Kidney glomerular epithelial cell (primary cell): ENCODE measurements around the gene FXYD7.
"Not testable (repeated sequence)": the region's sequence is repeated elsewhere in the genome, so short reads cannot be mapped to it uniquely, and the experiment has no call there.

Experiments
- DNase-seq: peaks from one replicate; lab custom pipeline; 2025; lab: John Stamatoyannopoulos, UW

FXYD7 gene

GRCh38 chr19:35165200-35166058 lies 22.4 kb downstream of the FXYD7 start:
- no peak for DNase-seq

- DNase-seq = no peak
Measured at GRCh38 chr19:35166100-35167063, 23.3 kb downstream of the FXYD7 start.

GRCh38 chr19:35167251-35168119 lies 24.4 kb downstream of the FXYD7 start:
- no peak for DNase-seq

- no peak for DNase-seq
Measured at GRCh38 chr19:35168196-35168595, 25.1 kb downstream of the FXYD7 start.

DNA sequence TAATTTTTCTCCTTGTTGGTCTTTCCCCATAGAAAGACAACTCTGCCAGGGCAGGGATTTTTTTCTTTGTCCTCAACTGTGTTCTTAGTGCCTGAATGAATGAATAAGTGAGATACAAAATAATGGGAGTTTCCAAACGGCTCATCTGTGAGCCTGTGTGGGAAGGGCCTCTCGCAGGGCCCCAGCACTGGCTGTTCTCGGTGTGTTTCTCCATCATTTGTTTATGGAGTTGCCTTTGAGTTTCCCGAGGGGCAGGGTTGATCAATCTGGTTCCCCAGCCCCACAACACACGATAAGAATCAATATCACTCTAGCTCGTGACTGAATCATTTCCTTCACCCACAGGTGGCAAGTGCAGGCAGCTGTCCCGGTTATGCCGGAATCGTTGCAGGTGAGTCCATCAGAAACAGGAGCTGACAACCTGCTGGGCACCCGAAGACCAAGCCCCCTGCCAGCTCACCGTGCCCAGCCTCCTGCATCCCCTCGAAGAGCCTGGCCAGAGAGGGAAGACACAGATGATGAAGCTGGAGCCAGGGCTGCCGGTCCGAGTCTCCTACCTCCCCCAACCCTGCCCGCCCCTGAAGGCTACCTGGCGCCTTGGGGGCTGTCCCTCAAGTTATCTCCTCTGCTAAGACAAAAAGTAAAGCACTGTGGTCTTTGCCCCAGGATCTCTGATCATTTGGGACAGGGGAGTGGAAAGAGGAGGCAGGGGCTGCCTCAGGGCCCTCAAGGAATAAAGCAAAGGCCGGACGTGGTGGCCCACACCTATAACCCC lies 26.4 kb downstream of the FXYD7 start:
- no peak for DNase-seq

DNA sequence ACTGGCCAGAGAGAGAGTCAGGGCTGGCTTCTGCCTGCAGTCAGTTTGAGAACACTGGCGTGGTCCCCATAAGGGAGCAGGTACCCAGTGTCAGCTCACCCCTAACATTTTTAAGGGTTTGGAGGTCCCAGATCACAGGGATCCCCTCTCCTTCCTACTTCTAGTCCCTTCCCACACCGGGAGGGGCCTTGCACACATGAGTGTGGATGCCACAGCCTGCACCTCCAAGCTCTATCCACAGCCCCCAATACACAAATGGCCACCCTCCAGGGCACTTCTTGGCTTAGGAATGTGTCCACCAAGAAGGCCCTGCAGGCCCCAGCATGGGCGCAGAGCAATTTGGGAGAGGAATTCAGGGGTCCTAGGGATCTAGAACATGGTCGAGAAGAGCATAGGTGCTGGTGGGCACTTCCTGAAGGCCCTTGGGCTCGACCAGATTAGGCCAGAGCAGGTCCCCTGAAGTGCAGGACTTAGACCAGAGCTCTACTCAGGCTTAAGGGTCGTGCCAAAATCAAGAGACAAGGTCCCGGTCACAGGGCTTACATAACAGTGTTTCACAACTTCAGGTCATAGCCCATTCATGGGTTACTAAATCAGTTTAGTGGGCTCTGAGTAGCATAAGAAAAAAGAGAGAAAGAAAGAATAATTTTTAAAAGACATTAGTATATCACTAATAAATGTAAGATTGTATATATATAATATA lies 27.5 kb downstream of the FXYD7 start:
- no peak for DNase-seq

DNA sequence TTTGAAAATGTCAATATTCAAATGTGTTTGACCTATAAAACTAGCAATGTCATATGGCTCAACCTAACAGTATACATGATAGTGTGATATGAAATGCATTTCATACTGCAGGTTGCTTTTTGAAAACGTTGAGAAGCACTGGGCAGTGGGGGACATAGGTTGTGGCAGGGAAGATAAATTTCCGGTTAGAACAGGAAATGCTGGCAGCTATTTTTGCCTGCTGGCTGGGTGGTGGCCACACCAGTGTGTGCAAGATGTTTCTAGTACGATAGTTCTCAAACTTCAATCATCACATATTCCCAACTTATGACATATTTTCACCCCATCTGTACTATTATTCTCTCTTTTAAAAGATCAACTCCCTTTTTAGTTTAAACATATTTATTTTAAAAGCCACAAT lies 28.7 kb downstream of the FXYD7 start:
- DNase-seq = no peak

- no peak for DNase-seq
Measured at GRCh38 chr19:35174226-35174625, 31.2 kb downstream of the FXYD7 start.

DNA sequence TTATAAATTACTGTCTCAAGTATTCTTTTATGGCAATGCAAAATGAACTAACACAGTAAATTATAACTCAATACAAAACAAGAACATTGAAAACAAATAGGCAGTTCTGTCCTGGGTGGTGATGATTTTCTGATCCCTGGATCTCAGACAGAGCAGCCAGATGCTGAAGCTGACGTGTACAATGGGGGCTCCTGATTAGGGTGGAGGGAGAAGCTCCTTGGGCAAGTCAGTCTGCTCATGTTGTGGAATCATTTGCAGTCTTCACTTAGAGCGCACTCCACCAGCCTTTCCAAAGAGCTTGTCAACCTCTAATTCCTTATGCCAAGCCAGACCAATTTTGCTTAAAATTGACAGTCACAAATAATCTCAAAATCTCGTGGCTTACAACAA lies 33.1 kb downstream of the FXYD7 start:
- DNase-seq = no peak

- no peak for DNase-seq
Measured at GRCh38 chr19:35177377-35178274, 34.6 kb downstream of the FXYD7 start.

DNA sequence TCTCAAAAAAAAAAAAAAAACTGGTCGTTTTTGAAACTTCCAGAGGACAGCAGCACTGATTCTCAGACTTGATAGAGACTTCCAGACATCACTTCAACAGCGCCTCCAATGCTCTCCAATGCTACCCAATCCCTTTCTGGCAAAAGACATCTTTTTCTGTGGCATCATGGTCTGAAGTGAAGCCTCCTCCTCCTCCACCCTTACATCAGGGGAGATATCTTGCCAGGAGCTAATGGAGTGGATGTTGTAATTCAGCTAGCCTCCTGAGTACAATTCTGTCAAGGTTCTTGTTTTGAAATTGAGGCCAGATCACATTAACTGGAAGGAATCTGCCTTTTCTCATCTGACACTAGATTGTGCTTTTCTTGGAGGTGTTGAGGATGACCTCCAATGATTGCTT lies 35.6 kb downstream of the FXYD7 start:
- no peak for DNase-seq

DNA sequence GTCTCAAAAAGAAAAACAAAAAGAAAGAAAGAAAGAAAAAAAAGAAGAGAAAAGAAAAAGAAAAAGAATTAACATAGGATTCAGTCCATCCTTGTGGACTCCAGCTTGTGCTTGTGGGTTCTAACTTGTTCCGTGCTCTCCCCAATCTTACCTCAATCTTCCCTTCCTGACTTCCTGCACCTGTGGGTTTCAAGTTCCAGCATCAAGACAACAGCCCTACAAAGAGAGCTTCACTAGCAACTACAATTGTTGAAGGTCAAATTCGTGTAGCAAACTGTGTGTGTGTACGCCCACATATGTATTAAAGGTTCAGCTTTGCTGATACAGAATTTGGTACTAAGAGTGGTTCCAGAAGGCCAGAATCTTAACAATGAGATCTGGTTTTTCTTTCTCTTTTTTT lies 36.8 kb downstream of the FXYD7 start:
- no peak for DNase-seq

DNA sequence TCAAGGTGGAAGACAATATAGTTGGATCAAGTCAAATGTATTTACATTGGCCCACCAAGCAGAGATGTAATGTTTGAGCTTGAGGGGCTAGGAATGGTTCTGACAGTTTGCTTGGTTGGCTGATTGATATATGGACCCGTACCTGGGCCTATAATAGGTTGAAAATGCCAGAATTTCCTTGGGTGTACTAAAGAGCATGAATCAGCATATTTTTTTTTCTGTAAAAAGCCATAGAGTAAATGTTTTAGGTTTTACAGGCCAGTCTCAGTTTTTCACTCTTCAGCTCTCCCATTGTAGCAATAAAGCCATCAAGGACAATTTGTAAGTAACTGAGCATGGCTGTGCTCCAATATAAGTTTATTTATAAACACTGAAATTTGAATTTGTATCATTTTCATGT lies 38.3 kb downstream of the FXYD7 start:
- no peak for DNase-seq

GRCh38 chr19:35184267-35184666 lies 41.2 kb downstream of the FXYD7 start:
- no peak for DNase-seq

GRCh38 chr19:35184884-35185283 lies 41.8 kb downstream of the FXYD7 start:
- no peak for DNase-seq

- DNase-seq = no peak
Measured at GRCh38 chr19:35194012-35194984, 51.2 kb downstream of the FXYD7 start.

DNA sequence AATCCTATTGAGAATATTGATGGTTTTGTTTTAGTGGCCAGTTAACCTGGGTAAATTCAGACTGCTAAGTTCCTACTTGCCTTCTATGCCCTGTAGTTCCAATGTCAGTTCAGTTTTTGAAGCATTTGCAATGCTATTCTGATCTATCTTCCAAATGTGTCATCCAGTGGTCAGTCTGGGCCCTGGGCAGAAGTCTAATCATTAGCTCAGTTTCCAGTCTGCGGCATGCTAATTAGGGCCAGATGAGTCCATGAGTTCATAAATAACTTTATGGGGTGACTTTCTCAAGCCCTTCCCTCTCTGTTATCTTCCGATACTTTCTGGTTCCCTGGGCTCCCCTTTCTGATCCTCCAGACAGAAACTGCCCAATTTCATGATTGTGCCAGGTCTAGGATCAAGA lies 52.8 kb downstream of the FXYD7 start:
- peak; percentile 40 for DNase-seq

- DNase-seq = not testable (repeated sequence)
Measured at GRCh38 chr19:35196861-35197260, 53.8 kb downstream of the FXYD7 start.
